ENCODE measurements around the gene CNTRL.

GRCh38 chr9:121178676-121179372 is 104.1 kb downstream of the CNTRL start:
- TF ChIP-seq CREB1 (IDR thresholded peaks at IDR 0.05) (no peak), CTCF (IDR thresholded peaks at IDR 0.05; ENCODE audit: control extremely low read depth in 1 of 3, insufficient read depth in 1 of 3, low read depth in 1 of 3, low read length in 3 of 3) (no peak), GABPA (IDR thresholded peaks at IDR 0.05; ENCODE audit: borderline replicate concordance, insufficient read depth, low read length) (no peak), TCF12 (IDR thresholded peaks at IDR 0.05; ENCODE audit: low read depth, low read length) (no peak), SRF (IDR thresholded peaks at IDR 0.05; ENCODE audit: low read depth, low read length) (no peak), TAF1 (IDR thresholded peaks at IDR 0.05; ENCODE audit: low read depth, low read length) (no peak), HDAC2 (IDR thresholded peaks at IDR 0.05; ENCODE audit: borderline replicate concordance in 1 of 2, low read depth in 2 of 2, low read length in 2 of 2) (no peak), RFX5 (IDR thresholded peaks at IDR 0.05; ENCODE audit: borderline replicate concordance, low read depth, low read length) (no peak), KDM5A (IDR thresholded peaks at IDR 0.05; ENCODE audit: low read length) (no peak), YY1 (IDR thresholded peaks at IDR 0.05; ENCODE audit: low read depth, low read length) (no peak), KDM4A (IDR thresholded peaks at IDR 0.05; ENCODE audit: low read depth, low read length, severe bottlenecking) (no peak), POLR2AphosphoS5 (IDR thresholded peaks at IDR 0.05; ENCODE audit: low read depth, low read length) (no peak), EGR1 (IDR thresholded peaks at IDR 0.05; ENCODE audit: borderline replicate concordance, low read depth, low read length) (no peak)
